Fibroblast of upper back skin (primary cell): ENCODE measurements around the gene TMEM92.

Experiments used
- DNase-seq: peaks from one replicate; pipeline ENCODE4 v3.0.0-alpha.2; 2013

TMEM92 gene

GRCh38 chr17:50274142-50274896 lies at the start of gene TMEM92:
Gene TMEM92, plus strand, starts transcription at chr17:50274466. Its CDS starts 36 bp downstream, at chr17:50274502.
- no peak for DNase-seq

- DNase-seq, result no peak
These were observed 48.5 kb upstream of the TMEM92 start for GRCh38 chr17:50225701-50226240.

DNA sequence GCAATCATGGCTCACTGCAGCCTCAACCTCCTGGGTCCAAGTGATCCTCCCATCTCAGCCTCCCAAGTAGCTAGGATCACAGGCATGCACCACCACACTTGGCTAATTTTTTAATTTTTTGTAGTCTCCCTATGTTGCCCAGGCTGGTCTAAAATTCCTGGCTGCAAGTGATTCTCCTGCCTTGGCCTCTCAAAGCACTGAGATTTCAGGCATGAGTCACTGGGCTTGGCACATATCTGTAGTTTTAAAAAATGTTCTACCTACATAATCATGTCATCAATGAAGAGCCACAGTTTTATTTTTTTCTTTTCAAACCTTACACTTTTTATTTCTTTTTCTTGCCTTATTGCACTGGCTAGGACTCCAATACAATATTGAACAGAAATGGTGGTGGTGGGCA lies 39.7 kb upstream of the TMEM92 start:
- no peak for DNase-seq

DNA sequence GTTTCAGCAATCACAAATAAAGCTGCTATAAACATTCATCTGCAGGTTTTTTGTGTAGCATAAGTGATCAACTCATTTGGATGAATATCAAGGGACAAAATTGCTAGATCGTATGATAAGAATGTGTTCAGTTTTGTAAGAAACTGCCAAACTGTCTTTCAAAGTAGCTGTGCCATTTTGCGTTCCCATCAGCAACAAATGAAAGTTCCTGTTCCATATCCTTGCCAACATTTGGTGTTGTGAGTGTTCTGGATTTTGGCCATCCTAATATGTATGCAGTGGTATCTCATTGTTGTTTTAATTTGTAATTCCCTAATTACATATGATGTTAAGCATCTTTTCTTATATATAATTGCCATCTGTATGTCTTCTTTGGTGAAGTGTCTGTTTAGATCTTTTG lies 36.4 kb upstream of the TMEM92 start:
- no peak for DNase-seq

GRCh38 chr17:50238601-50239280 lies 35.5 kb upstream of the TMEM92 start:
- no peak for DNase-seq

DNA sequence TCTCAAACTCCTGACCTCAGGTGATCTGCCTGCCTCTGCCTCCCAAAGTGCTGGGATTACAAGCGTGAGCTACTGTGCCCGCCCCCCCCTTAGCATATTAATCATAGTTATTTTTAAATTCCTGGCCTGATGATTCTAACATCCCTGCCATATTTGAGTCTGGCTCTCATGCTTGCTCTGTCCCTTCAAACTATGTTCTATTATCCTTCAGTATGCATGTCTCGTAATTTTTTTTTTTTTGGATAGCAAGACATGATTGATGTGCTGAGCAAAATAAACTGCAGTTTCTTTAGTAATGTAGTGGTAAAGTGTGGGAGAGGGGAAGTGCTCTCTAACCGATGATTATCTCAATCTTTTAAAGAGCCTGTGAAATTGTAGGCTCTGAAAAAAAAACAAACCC lies 34.3 kb upstream of the TMEM92 start:
- peak; percentile 81 for DNase-seq

DNA sequence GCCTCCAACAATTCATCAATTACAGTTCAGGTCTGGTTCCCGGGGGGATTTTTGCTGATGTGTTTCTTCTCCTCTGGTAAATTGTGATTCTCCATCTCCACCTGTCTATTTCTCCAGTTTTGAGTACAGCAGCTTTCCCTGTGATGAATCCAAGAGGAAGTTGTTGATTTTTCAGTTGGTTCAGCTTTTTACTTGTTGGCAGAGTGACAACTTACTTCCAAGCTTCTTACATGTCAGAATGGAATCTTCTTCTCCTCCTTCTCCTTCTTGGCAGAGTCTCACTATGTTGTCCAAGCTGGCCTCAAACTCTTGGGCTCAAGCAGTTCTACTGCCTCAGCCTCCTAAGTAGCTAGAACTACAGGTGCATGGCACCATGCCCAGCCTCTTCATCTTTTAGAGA lies 33.4 kb upstream of the TMEM92 start:
- DNase-seq, result peak; percentile 86

DNA sequence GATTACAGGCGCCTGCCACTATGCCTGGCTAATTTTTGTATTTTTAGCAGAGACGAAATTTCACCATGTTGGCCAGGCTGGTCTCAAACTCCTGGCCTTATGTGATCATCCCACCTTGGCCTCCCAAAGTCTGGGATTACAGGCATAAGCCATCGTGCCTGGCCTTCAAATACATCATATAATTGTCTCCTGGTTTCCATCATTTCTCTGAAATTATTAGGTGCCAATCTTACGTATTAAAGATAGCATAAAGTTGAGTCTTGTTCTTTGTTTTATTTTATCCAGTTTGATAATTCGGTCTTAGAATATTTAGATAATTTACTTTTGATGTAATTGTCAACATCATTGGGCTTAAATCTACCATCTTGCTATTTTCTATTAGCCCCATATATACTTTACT lies 32.8 kb upstream of the TMEM92 start:
- no peak for DNase-seq

DNA sequence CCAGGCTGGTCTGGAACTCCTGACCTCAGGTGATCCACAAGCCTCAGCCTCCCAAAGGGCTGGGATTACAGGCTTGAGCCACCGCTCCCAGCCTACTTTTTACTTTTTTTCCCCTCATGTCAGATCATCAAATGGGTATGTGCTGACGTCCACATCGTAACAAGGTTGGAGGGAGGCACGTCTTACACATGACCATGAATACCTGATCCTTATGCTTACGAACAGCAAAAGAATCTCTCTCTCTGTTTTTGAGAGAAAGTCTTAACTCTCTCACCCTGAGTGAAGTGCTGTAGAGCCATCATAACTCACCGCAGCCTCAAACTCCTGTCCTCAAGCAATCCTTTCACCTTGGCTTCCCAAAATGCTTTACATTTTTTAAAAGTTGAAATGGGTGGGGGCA lies 29.5 kb upstream of the TMEM92 start:
- DNase-seq, result no peak

DNA sequence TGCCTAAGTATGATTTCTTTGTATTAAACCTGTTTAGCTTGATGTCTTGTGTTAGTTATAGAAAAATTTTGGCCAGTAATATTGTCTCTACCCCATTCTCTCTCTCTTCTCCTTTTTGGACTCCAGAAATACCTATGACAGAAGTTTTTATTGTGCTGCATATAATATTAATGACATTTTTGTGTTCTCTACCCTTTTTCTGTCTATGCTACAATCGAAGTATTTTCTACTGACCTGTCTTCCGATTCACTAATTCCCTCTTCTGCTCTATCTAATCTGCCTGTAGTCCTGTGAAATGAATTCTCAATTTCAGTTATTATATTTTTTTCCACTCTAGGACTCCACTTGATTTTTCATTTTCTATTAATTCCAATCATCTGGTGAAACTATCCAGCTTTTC lies 26.0 kb upstream of the TMEM92 start:
- no peak for DNase-seq

GRCh38 chr17:50252781-50253180 lies 21.5 kb upstream of the TMEM92 start:
- DNase-seq, result no peak

DNA sequence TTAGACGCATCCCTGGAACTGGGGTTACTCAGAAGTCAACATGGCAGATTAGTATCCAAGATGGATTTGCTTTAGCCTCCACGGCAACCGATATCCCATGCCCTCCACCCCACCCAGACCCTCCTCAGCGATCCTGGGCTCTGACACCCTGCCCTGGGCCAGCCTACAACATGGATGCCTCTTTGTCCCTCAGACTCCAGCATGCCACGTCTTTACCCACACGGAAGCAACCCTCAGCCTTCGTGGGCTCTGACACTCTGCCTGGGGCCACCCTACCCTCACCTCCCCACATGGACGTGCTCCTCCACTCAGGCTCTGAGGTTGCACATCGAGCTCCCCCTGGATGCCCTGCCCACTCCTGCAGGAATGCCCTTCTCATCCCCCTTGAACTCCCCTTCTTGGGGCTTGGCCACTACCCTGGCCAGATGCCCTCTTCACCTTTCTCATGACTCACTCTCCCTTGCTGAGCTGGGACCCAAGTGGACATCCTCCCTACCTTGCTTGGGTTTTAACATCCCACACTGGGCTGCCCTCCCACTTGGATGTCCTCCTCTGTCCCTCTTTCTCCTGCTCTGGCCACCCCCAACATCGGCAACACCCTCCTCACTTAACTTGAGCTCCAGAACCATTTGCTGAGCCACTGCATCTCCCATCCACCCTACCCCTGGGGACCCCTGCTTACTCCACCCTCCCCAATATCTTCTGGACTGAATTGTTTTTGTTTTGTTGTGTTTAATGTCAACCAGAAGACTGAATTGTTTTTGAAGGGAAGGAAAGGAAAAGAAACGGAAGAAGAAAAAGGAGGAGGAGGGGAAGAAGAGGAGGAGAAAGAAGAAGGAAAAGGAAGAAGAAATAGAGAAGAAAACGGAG lies 18.3 kb upstream of the TMEM92 start:
- no peak for DNase-seq

GRCh38 chr17:50256826-50257618 lies 17.2 kb upstream of the TMEM92 start:
- DNase-seq, result no peak

- peak; percentile 45 for DNase-seq
These were observed 16.5 kb upstream of the TMEM92 start for GRCh38 chr17:50257676-50258224.

- DNase-seq, result peak; percentile 95
These were observed 15.4 kb upstream of the TMEM92 start for GRCh38 chr17:50258647-50259476.

DNA sequence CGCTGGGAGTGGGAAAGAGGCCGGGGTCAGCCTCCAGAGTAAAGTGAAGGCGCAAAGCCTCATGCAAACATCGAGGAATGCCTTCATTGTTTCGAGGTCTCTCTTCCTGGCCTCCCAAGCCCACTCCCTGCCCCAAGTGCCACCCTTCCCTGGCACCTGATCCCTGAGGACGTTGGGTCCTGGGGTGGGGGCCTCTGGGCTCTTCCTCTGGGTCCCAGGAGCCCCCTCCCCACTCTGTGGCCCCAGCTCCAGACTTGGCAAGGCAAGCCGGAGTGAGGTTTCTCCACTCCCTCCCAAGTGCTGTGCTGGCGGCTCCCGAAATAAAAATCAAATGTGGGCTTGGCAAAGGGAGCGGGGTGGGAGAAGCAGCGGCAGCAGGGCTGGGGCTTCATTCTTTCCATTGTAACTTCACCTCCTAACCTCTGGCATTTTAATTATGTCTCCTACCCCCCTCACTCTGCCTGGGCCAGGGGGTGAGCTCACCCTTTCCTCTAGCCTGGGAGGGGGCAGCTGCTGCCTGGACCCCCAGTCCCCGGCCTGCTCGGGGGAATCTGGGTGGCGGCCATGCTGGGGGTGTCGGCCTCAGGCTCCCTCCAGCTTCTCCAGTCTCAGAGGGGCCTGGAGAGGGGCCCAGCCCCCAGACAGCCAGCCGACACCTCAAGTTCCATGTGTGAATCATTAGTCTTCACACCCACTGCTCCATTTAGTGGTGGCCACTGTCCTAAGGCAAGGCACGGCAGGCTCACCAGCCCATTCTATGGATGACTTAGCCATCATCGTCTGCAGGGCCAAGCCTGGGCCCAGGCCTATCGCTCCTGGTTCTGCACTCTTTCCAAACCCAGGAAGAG lies 14.6 kb upstream of the TMEM92 start:
- DNase-seq, result peak; percentile 76

- no peak for DNase-seq
These were observed 13.8 kb upstream of the TMEM92 start for GRCh38 chr17:50260501-50260911.

DNA sequence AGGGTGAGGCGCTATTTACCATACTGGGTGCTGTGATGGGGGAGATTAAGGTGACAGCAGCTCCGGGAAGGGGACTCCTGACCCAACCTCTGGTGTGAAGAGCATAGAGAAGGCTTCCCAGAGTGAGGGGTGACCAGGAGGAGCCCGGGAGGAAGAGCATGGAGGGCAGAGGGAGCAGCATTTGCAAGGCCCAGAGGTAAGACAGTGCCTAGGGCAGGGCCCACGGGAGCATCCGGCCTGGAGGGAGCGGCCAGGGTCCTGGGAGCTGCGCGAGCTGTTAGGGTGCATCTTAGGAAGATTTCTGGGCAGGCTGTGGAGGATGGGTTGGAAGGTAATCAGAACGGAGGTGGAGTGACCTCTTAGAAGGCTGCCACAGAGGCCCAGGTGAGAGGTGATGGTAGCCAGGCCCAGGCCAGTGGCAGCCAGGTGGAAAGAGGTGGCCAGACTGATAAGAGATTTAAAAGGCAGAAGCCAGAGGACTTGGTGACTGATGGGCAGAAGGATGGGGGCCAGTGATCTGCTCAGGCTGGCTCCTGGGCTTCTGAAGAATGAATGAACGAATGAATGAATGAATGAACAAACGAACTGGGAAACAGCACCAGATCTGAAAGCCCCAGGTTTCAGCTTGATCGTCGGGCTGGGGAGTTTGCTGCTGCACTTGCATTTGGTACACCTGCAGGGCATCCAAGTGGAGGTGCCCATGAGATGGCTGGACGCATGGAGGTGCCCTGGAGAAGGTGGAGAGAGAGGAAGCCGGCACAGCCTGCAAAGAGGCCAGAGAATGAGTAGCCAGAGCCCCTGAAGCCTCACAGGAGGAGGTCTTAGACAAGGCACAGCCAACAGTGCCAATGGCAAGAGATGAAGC lies 13.0 kb upstream of the TMEM92 start:
- DNase-seq, result no peak
